ENCODE data around the gene PARD6B. TPM values are rescaled to one million over a fixed set of nuclear protein-coding genes. Genes with fewer than 3 reads are reported as not detected.

PARD6B gene
- total and polyA plus RNA-seq, 2 of the 13 experiments (the other 11 are each of a cell fraction or from before 2014, with no cell fraction given): 6.9 to 22.2 TPM

GRCh38 chr20:50727792-50728485 lies 3.4 kb upstream of the PARD6B start (continued):
- TF ChIP-seq TRIM24 (CRISPR knock-in tag; IDR thresholded peaks at IDR 0.05): no peak
- no peak for TF ChIP-seq ZNF292 (CRISPR knock-in tag; IDR thresholded peaks at IDR 0.05; ENCODE audit: borderline replicate concordance, low read depth)
- TF ChIP-seq POGK (CRISPR knock-in tag; conservative IDR thresholded peaks at IDR 0.05): peak; percentile 30; the same call in 1 of the 2 replicates
- no peak for TF ChIP-seq HNF1B (CRISPR knock-in tag; IDR thresholded peaks at IDR 0.05)
- no peak for TF ChIP-seq RNF2 (conservative IDR thresholded peaks at IDR 0.05; ENCODE audit: low read depth)
- TF ChIP-seq ZBTB44 (CRISPR knock-in tag; IDR thresholded peaks at IDR 0.05): no peak
- TF ChIP-seq CEBPG (CRISPR knock-in tag; IDR thresholded peaks at IDR 0.05): peak; percentile 86
- TF ChIP-seq FOSL2 (CRISPR knock-in tag; IDR thresholded peaks at IDR 0.05): no peak
- no peak for TF ChIP-seq ATF4 (CRISPR knock-in tag; IDR thresholded peaks at IDR 0.05)
- TF ChIP-seq RBM22 (optimal IDR thresholded peaks at IDR 0.05; ENCODE audit: low read length): no peak
- TF ChIP-seq ZNF558 (CRISPR knock-in tag; IDR thresholded peaks at IDR 0.05; ENCODE audit: borderline replicate concordance): no peak
- TF ChIP-seq YY1 (IDR thresholded peaks at IDR 0.05; ENCODE audit: insufficient read depth, insufficient replicate concordance, low read depth, low read length): no peak
- no peak for TF ChIP-seq IRF1 (CRISPR knock-in tag; IDR thresholded peaks at IDR 0.05; ENCODE audit: low read depth)
- peak; percentile 29; the same call in 1 of the 2 replicates for TF ChIP-seq ZNF337 (CRISPR knock-in tag; IDR thresholded peaks at IDR 0.05; ENCODE audit: borderline replicate concordance, low read depth)
- TF ChIP-seq ZNF766 (CRISPR knock-in tag; IDR thresholded peaks at IDR 0.05; ENCODE audit: borderline replicate concordance): no peak
- TF ChIP-seq MIXL1 (CRISPR knock-in tag; IDR thresholded peaks at IDR 0.05): no peak; the same call in 1 of the 2 replicates
- no peak for TF ChIP-seq SCMH1 (CRISPR knock-in tag; IDR thresholded peaks at IDR 0.05; ENCODE audit: borderline replicate concordance)
- TF ChIP-seq RFXAP (CRISPR knock-in tag; IDR thresholded peaks at IDR 0.05; ENCODE audit: borderline replicate concordance): no peak
- TF ChIP-seq ZNF101 (CRISPR knock-in tag; IDR thresholded peaks at IDR 0.05; ENCODE audit: borderline replicate concordance, low read depth): no peak
- 0 out of 2 replicates have a peak, but pooled peaks have one; percentile 16 for TF ChIP-seq GATAD1 (CRISPR knock-in tag; IDR thresholded peaks at IDR 0.05)
- no peak for TF ChIP-seq HMGA1 (CRISPR knock-in tag; conservative IDR thresholded peaks at IDR 0.05)
- TF ChIP-seq NCOA1 (CRISPR knock-in tag; IDR thresholded peaks at IDR 0.05): no peak
- no peak for TF ChIP-seq CREB1 (IDR thresholded peaks at IDR 0.05)
- 0 out of 2 replicates have a peak, but pooled peaks have one; percentile 12 for TF ChIP-seq CREB1 (CRISPR knock-in tag; IDR thresholded peaks at IDR 0.05)

Data from HepG2 (cell line).